ENCODE measurements around the gene CD247. TPM values are rescaled to one million over a fixed set of nuclear protein-coding genes. Genes with fewer than 3 reads are reported as not detected.

Gene CD247
- total RNA-seq, 1 donor from 2014 or later: not detected

DNA sequence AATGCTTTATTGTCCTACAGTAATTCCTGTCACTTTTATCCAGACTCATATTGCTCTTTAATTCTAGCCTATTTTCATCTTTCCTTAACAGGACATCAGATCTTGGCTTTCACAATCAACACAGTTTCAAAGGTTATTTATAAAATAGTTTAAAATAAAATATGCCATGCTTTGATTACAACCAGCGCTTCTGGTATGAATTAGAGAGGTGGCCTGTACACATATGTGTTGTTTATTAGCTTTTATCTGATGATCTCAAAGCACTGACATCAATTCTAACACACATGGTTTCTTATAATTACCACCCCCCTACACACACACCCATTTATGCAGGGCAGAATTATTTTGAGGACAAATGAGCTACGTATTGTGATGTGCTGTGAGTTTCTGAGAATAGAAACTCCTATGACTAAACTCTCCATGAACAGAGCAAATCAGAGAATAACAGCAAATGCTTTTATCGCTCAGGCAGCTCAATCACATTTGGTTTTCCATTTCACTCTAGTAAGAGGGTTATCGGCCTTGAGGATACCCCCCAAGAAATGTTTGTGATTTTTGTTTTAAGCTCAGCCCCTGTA lies 18.0 kb downstream of the CD247 start:
- no peak overlapping the region for H3K4me3 ChIP-seq (ENCODE audit: low read depth, low read length)
- DNase-seq (ENCODE audit: low read depth): no peak
- H3K36me3 ChIP-seq (ENCODE audit: control insufficient read depth, insufficient read depth, low read length): no peaks in the 10 kb centered on the region
- TF ChIP-seq, protein P1, sequence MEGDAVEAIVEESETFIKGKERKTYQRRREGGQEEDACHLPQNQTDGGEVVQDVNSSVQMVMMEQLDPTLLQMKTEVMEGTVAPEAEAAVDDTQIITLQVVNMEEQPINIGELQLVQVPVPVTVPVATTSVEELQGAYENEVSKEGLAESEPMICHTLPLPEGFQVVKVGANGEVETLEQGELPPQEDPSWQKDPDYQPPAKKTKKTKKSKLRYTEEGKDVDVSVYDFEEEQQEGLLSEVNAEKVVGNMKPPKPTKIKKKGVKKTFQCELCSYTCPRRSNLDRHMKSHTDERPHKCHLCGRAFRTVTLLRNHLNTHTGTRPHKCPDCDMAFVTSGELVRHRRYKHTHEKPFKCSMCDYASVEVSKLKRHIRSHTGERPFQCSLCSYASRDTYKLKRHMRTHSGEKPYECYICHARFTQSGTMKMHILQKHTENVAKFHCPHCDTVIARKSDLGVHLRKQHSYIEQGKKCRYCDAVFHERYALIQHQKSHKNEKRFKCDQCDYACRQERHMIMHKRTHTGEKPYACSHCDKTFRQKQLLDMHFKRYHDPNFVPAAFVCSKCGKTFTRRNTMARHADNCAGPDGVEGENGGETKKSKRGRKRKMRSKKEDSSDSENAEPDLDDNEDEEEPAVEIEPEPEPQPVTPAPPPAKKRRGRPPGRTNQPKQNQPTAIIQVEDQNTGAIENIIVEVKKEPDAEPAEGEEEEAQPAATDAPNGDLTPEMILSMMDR (IDR thresholded peaks at IDR 0.05; ENCODE audit: insufficient read depth, low read length, poor library complexity, severe bottlenecking): no peak
- peaks cover 24% of the 10 kb centered on the region for H3K27me3 ChIP-seq (ENCODE audit: control insufficient read depth, insufficient read depth, low read length)

DNA sequence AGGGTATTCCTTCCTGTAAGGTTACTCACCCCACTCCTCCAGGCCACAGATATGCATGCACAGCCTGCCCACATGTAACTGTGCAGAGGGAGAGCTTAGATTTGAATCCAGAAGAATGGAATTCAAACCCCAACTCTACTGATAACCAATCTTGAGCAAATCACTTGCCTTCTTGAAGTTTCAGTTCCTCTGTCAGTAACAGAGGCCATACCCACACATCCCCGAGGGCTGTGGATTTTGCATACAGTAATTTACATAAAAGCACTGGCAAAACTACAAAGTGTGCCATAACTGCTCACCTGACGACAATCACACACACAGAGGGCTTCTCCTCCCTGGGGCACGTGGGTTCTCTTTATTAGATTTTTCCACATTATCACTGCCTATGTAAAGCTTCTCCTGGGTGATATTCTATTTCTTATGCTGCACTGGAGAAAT lies 18.6 kb downstream of the CD247 start:
- TF ChIP-seq, protein P1 (IDR thresholded peaks at IDR 0.05; ENCODE audit: insufficient read depth, low read length, poor library complexity, severe bottlenecking): no peak
- Histone ChIP-seq H3K4me3 (ENCODE audit: low read depth, low read length) (no peak overlapping the region), H3K27me3 (ENCODE audit: control insufficient read depth, insufficient read depth, low read length) (peaks cover 26% of the 10 kb centered on the region), H3K36me3 (ENCODE audit: control insufficient read depth, insufficient read depth, low read length) (no peaks in the 10 kb centered on the region)
- no peak for DNase-seq (ENCODE audit: low read depth)

DNA sequence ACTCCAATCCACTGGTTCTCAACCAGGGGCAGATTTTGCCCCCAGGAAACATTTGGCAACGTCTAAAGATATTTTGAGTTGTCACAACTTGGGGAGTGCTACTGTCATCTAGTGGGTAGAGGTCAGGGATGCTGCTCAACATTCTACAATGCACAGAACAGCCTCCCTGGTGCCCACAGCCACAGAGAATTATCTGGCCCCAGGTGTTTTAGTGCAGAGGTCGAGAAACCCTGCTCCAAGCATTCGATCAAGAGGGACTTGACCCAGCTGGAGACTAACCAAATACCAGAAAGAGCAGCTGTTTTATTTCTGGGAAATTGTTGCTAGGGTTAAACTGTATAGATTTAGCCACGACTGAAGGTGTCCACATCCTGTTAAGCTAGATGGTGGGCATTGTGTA lies 19.2 kb downstream of the CD247 start:
- DNase-seq (ENCODE audit: low read depth): no peak
- H3K4me3 ChIP-seq (ENCODE audit: low read depth, low read length): no peak overlapping the region
- H3K27me3 ChIP-seq (ENCODE audit: control insufficient read depth, insufficient read depth, low read length): peaks cover 27% of the 10 kb centered on the region
- TF ChIP-seq, protein P1 (IDR thresholded peaks at IDR 0.05; ENCODE audit: insufficient read depth, low read length, poor library complexity, severe bottlenecking): no peak
- H3K36me3 ChIP-seq (ENCODE audit: control insufficient read depth, insufficient read depth, low read length): no peaks in the 10 kb centered on the region

DNA sequence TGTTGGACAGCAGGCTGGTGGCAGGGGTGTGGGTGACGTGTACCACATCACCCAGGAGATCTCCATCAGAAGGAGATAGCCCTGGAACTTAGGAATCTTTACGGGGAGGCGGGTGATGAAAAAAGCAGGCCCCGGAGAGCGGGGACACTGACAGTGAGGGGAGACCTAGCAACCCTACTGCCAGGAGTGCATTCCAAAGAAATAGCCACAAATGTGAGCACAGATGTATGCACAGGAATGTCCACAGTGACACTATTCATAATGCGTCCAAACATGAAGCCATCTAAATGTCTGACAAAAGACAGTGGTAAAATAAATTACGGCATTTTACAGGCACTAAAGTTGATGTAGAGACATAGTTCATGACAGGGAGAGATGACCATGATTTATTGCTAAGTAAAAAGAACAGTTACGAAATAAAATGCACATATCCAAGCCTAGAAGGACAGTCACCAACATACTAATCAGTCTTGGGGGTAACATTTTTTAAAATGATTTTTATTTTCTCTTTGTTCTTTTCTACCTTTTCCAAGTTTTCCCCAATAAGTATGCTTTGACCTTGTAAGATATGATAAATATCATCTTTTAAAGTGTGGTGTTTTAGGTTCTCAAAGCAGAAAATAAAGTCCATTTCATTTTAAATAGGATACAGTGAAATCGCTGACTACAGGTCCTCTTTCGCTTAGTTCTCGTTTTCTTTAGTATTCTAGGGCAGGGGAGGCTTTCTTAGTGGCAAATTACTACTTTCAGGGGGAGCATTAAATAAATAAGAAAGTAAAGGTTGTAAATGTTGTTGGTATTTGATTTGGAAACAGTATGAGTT lies 21.3 kb downstream of the CD247 start:
- Histone ChIP-seq H3K36me3 (ENCODE audit: control insufficient read depth, insufficient read depth, low read length) (no peaks in the 10 kb centered on the region), H3K27me3 (ENCODE audit: control insufficient read depth, insufficient read depth, low read length) (peaks cover 13% of the 10 kb centered on the region), H3K4me3 (ENCODE audit: low read depth, low read length) (no peak overlapping the region)
- no peak for DNase-seq (ENCODE audit: low read depth)
- TF ChIP-seq, protein P1 (IDR thresholded peaks at IDR 0.05; ENCODE audit: insufficient read depth, low read length, poor library complexity, severe bottlenecking): no peak

DNA sequence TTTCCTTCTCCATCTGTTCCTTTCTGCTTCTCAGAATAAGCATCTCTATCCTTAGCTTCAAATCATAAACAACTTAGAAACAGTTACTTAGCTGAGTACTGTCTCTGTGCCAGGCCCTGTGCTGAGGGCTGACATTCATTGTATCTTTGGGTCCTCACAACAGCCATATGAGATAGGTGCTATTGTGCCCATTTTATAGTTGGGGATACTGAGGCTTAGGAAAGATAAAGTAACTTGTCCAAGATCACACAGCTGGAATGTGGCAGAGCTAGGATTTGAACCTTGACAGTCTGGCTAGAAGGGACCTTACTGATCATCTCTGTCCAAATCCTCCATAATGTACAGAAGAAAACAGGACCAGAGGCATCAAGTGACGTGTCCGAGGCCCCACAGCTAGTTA lies 25.0 kb downstream of the CD247 start:
- no peak for DNase-seq (ENCODE audit: low read depth)
- H3K36me3 ChIP-seq (ENCODE audit: control insufficient read depth, insufficient read depth, low read length): no peaks in the 10 kb centered on the region
- TF ChIP-seq, protein P1 (IDR thresholded peaks at IDR 0.05; ENCODE audit: insufficient read depth, low read length, poor library complexity, severe bottlenecking): no peak
- no peak overlapping the region for H3K4me3 ChIP-seq (ENCODE audit: low read depth, low read length)
- H3K27me3 ChIP-seq (ENCODE audit: control insufficient read depth, insufficient read depth, low read length): peaks cover 8% of the 10 kb centered on the region

Data from kidney epithelial cell (primary cell).